Testis (tissue), 3 donors: Measurements from ENCODE around the gene ZNF683. TPM values are rescaled to one million over a fixed set of nuclear protein-coding genes. Genes with fewer than 3 reads are reported as not detected.
"Not testable (repeated sequence)": the region's sequence is repeated elsewhere in the genome, so short reads cannot be mapped to it uniquely, and the experiment has no call there.

Source experiments
- DNase-seq: peaks from one replicate; pipeline ENCODE4 v3.0.0-alpha.2; 2019
- H3K27ac ChIP-seq, 2 donors: fragments of 200-600 bp; sonication (generic); one replicate each; pipeline ENCODE4 v1.5.1; 2019
- H3K27me3 ChIP-seq: fragments of 200-600 bp; sonication (generic); one replicate; pipeline ENCODE4 v1.5.1; 2019
- H3K36me3 ChIP-seq: fragments of 200-600 bp; sonication (generic); one replicate; pipeline ENCODE4 v1.5.1; 2017; ENCODE audit warnings: low read depth; ENCODE audit errors: missing control alignments
- H3K4me1 ChIP-seq: fragments of 200-600 bp; sonication (generic); one replicate; pipeline ENCODE4 v1.5.1; 2019
- H3K4me3 ChIP-seq, 2 donors: fragments of 200-600 bp; sonication (generic); one replicate each; pipeline ENCODE4 v1.5.1; 2017 to 2019
- H3K9me3 ChIP-seq: fragments of 200-600 bp; sonication (generic); one replicate; pipeline ENCODE4 v1.5.1; 2017
- POLR2A ChIP-seq: fragments of 450-650 bp; IDR thresholded peaks from one replicate; pipeline ENCODE4 v1.6.1; 2017; ENCODE audit warnings: antibody characterized with exemption, mild to moderate bottlenecking, moderate library complexity
- WGBS, 2 donors: methylation state at CpG; one replicate each; pipeline ENCODE4 v1.1.5; 2018; 5-methylcytosine and 5-hydroxymethylcytosine counted together
- intact Hi-C: fragments of 100-400 bp; cut with DNase I; formaldehyde crosslinking; loops from one replicate; pipeline ENCODE4 v1.15.1; 2023; ENCODE audit warnings: low total_unique reads
- polyA plus RNA-seq: library from polyadenylated mRNA; stranded (reverse); fragments of 350-450 nt; fragmentation: Illumina TruSeq; extraction: RNeasy Lipid Tissue Mini Kit (QIAGEN cat#74804); gene quantifications from one replicate; pipeline ENCODE4 v1.2.3, GENCODE V29; 2014; ENCODE audit warnings: low read depth, low replicate concordance; ENCODE audit not compliant: insufficient read depth
- total RNA-seq, 2 donors: library from RNA; depleted of rRNA; stranded (reverse); fragments of >200 nt; gene quantifications; one replicate each; pipeline ENCODE4 v1.2.3, GENCODE V29; 2016
- TF ChIP-seq, protein P1 (sequence below), 3 experiments: fragments of 450-650 bp in 2 of 3; fragments of 200-600 bp in 1 of 3; sonication (generic) in 1 of 3; IDR thresholded peaks; one replicate each; pipeline ENCODE4 v1.5.1; 2016 to 2019; ENCODE audit warnings: antibody characterized with exemption in 3 of 3, mild to moderate bottlenecking in 2 of 3, moderate library complexity in 1 of 3

Gene ZNF683
- total and polyA plus RNA-seq, 3 donors from 2014 or later: 22.9 to 87.5 (median 63.9) TPM

DNA sequence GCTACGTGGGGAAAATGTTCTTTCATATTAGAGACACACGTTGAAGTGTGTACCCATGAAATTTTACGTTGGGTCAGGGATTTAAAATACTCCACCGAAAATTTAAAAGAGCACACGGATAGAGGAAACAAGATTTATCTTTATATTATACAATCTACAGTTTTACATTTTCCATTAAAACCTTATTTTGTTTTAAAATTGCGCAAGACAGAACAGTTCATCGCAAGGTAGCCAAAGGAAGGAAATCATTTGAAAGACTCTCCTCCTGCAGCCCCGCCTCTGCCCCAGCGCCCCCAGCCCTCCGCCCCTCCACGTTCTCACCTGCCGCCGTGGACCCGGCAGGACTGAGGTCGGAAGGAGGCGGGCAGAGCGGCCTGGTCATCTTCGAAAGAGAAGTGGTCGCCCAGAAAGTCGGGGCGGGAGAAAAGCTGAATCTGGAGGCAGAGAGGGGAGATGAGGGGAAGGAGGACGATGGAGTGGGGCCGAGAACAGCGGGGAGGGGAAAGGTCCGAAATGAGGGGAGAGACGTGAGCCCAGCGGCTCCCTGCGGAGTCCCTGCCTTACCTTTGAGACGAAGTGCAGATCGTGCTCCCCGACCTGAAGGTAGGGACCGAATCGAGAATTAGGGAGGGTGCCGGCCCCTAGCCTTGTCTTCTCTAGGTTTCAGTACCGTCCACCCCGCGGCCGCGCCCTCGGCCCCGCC is 36.6 kb downstream of the ZNF683 start:
- Histone ChIP-seq H3K4me3 (peak overlapping the region; percentile 39 to 55), H3K9me3 (no peaks in the 10 kb centered on the region), H3K27me3 (peaks cover 5% of the 10 kb centered on the region), H3K4me1 (peaks cover 8% of the 10 kb centered on the region), H3K27ac (no peak overlapping the region), H3K36me3 (no peaks in the 10 kb centered on the region)
- no peak for DNase-seq
- WGBS, 2 donors: 6 to 7% methylated on average over 31 to 39 of the region's 41 CpGs
- intact Hi-C loops: no loop called here
- TF ChIP-seq, protein P1, sequence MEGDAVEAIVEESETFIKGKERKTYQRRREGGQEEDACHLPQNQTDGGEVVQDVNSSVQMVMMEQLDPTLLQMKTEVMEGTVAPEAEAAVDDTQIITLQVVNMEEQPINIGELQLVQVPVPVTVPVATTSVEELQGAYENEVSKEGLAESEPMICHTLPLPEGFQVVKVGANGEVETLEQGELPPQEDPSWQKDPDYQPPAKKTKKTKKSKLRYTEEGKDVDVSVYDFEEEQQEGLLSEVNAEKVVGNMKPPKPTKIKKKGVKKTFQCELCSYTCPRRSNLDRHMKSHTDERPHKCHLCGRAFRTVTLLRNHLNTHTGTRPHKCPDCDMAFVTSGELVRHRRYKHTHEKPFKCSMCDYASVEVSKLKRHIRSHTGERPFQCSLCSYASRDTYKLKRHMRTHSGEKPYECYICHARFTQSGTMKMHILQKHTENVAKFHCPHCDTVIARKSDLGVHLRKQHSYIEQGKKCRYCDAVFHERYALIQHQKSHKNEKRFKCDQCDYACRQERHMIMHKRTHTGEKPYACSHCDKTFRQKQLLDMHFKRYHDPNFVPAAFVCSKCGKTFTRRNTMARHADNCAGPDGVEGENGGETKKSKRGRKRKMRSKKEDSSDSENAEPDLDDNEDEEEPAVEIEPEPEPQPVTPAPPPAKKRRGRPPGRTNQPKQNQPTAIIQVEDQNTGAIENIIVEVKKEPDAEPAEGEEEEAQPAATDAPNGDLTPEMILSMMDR (IDR thresholded peaks at IDR 0.05): no peak
- TF ChIP-seq POLR2A: no peak

DNA sequence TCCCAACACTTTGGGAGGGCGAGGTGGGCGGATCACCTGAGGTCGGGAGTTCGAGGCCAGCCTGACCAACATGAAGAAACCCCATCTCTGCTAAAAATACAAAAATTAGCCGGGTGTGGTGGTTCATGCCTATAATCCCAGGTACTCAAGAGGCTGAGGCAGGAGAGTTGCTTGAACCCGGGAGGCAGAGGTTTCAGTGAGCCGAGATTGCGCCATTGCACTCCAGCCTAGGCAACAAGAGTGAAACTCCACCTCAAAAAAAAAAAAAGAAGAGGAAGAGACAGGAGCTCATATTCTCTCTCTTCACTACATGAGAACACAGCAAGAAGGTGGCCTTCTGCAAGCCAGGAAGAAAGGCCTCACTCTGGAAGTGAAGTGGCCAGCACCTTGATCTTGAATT is 39.2 kb downstream of the ZNF683 start:
- H3K27me3 ChIP-seq, DNase-seq, intact Hi-C loops, H3K4me1 ChIP-seq, H3K27ac ChIP-seq, H3K4me3 ChIP-seq, H3K36me3 ChIP-seq, H3K9me3 ChIP-seq: not testable (repeated sequence)
- 88 to 92% methylated on average over 8 of the region's 8 CpGs for WGBS, 2 donors

DNA sequence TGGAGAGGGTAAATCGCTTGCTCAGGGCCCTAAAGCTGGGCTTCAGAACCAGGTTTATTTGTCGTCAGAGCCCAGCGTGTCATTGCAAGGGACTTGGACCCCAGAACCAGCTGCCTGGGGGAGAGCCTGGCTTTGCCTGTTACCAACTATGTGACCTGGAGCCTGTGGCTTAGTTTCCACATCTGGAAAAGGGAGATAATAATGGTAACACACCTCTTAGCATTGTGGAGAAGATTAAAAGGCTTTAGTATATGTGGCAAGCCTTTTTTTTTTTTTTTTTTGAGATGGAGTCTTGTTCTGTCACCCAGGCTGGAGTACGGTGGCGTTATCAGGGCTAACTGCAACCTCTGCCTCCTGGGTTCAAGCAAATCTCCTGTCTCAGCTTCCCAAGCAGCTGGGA is 42.3 kb downstream of the ZNF683 start:
- 80 to 85% methylated on average over 5 of the region's 5 CpGs for WGBS, 2 donors
- no peaks in the 10 kb centered on the region for H3K36me3 ChIP-seq
- H3K9me3 ChIP-seq: no peaks in the 10 kb centered on the region
- H3K27ac ChIP-seq: no peak overlapping the region
- no peaks in the 10 kb centered on the region for H3K4me1 ChIP-seq
- no peak for DNase-seq
- no peaks in the 10 kb centered on the region for H3K27me3 ChIP-seq
- no peak for TF ChIP-seq POLR2A
- TF ChIP-seq, protein P1 (IDR thresholded peaks at IDR 0.05): no peak
- H3K4me3 ChIP-seq: no peak overlapping the region
- intact Hi-C loops: no loop called here

DNA sequence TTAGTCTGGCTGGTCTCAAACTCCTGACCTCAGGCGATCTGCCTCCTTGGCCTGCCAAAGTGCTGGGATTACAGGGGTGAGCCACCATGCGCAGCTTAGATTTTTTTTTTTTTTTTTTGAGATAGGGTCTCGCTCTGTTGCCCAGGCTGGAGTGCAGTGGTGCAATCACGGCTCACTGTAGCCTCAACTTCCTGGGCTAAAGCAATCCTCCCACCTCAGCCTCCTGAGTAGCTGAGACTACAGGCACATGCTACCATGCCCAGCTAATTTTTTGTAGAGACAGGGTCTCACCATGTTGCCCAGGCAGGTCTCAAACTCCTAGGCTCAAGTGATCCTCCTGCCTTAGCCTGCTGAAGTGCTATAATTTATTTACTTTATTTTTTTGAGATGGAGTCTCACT is 43.2 kb downstream of the ZNF683 start:
- 90 to 95% methylated on average over 4 of the region's 4 CpGs for WGBS, 2 donors
- not testable (repeated sequence) for H3K36me3 ChIP-seq, DNase-seq, H3K9me3 ChIP-seq, H3K4me1 ChIP-seq, H3K27me3 ChIP-seq, H3K27ac ChIP-seq, H3K4me3 ChIP-seq
- intact Hi-C loops: loop anchor here (10.0 kb wide), 1 partner anchor 55 kb away; no protein-coding TSS in a partner anchor

DNA sequence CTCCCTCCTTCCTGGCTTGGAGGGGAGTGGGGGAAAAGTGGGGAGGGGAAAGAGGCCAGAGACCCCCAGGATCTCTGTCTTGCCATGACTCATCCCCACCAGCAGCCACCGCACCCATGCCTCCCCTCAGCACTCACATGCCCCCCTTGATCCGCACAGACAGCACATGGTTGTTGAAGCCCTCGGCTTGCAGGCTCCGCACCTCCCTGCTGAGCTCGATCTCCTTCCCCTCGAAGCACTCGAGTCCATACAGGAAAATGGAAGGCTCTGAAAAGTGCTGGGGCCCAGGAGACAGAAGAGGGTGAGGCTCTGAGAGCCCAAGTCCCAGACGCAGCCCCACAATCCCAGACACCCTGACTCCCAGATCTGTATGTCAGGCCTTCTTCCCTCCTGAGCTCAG is 44.0 kb downstream of the ZNF683 start:
- Histone ChIP-seq H3K36me3 (no peaks in the 10 kb centered on the region), H3K4me3 (no peak overlapping the region), H3K27me3 (no peaks in the 10 kb centered on the region), H3K27ac (no peak overlapping the region), H3K9me3 (no peaks in the 10 kb centered on the region), H3K4me1 (no peaks in the 10 kb centered on the region)
- intact Hi-C loops: loop anchor here (10.0 kb wide), 1 partner anchor 54 kb away; no protein-coding TSS in a partner anchor
- 76 to 87% methylated on average over 8 of the region's 8 CpGs for WGBS, 2 donors
- TF ChIP-seq POLR2A: no peak
- TF ChIP-seq, protein P1 (IDR thresholded peaks at IDR 0.05): no peak
- DNase-seq: no peak

DNA sequence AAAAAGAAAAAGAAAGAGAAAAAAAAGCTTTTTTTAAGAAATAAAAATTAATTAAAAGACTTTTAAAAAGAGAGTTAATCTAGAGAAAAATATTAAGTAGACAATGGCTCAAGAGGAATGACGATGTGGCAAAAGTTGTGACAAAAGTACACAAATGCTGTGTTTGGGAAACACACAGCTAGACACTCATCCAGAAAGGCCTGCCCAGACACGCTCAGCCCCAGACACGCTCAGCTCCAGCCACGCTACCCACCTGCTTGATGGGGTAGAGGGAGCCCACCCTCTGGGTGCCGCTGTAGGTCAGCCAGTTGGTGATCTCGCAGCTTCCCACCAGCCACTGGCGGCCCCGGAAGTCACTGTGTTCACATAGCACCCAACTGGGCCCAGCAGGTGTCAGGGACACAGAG is 44.6 kb downstream of the ZNF683 start:
- intact Hi-C loops: loop anchor here (10.0 kb wide), 1 partner anchor 53 kb away; no protein-coding TSS in a partner anchor
- WGBS, 2 donors: 80 to 90% methylated on average over 8 of the region's 8 CpGs

More for the DNA sequence above, 44.6 kb downstream of the ZNF683 start:
- Histone ChIP-seq H3K4me3 (no peak overlapping the region), H3K4me1 (no peaks in the 10 kb centered on the region), H3K36me3 (no peaks in the 10 kb centered on the region), H3K9me3 (no peaks in the 10 kb centered on the region), H3K27me3 (no peaks in the 10 kb centered on the region), H3K27ac (no peak overlapping the region)
- no peak for DNase-seq
- TF ChIP-seq, protein P1 (IDR thresholded peaks at IDR 0.05): no peak
- TF ChIP-seq POLR2A: no peak
